Measurements from ENCODE around the gene TEC. TPM values are rescaled to one million over a fixed set of nuclear protein-coding genes. Genes with fewer than 3 reads are reported as not detected.

Gene TEC
- total and polyA plus RNA-seq, 2 experiments from 2014 or later, result 2.9 to 3.0 TPM

GRCh38 chr4:48133669-48134068 is 136.0 kb downstream of the TEC start:
- no peaks in the 10 kb centered on the region; the same call in 1 of the 2 replicates for H3K4me1 ChIP-seq (ENCODE audit: insufficient read depth)
- no peaks in the 10 kb centered on the region for H3F3A ChIP-seq (replicated peaks; ENCODE audit: low read depth)
- H4K20me1 ChIP-seq (replicated peaks; ENCODE audit: insufficient read depth), result no peaks in the 10 kb centered on the region
- H3K9me2 ChIP-seq (ENCODE audit: insufficient read depth), result 0 out of 2 replicates have a peak, but pooled peaks cover 3% of the 10 kb centered on the region
- H3K27me3 ChIP-seq (ENCODE audit: insufficient read depth), result no peaks in the 10 kb centered on the region
- H3K79me2 ChIP-seq (replicated peaks; ENCODE audit: insufficient read depth), result no peaks in the 10 kb centered on the region
- peaks cover 7% of the 10 kb centered on the region for H3K27me3 Mint-ChIP-seq (ENCODE audit: insufficient read depth, low read depth, poor library complexity)
- no peak overlapping the region for H3K27ac Mint-ChIP-seq
- DNase-seq (ENCODE audit: low spot score), result no peak
- no peak overlapping the region for H3K27ac ChIP-seq (ENCODE audit: low read depth)
- H3K4me3 Mint-ChIP-seq, result no peak overlapping the region
- peaks cover 16% of the 10 kb centered on the region for H3K4me1 Mint-ChIP-seq
- H3K4me3 ChIP-seq, result no peak overlapping the region
- H3K9me3 Mint-ChIP-seq, result peaks cover 3% of the 10 kb centered on the region; the same call in 1 of the 3 replicates
- H2AFZ ChIP-seq, result no peak overlapping the region
- peaks cover 3% of the 10 kb centered on the region; the same call in 1 of the 2 replicates for H3K36me3 ChIP-seq (ENCODE audit: insufficient read depth)
- TF ChIP-seq EZH2 (IDR thresholded peaks at IDR 0.05; ENCODE audit: low read depth, unreplicated experiment) (no peak), EZH2phosphoT487 (IDR thresholded peaks at IDR 0.05; ENCODE audit: unreplicated experiment) (no peak), NANOG (IDR thresholded peaks at IDR 0.05; ENCODE audit: borderline replicate concordance) (no peak), JUNB (IDR thresholded peaks at IDR 0.05; ENCODE audit: unreplicated experiment) (no peak), POLR2AphosphoS5 (IDR thresholded peaks at IDR 0.05; ENCODE audit: low read depth) (no peak)
- no peak overlapping the region for H3K4me2 ChIP-seq
- ATAC-seq, result no peak
- peaks cover 19% of the 10 kb centered on the region for H3K36me3 Mint-ChIP-seq (ENCODE audit: low read depth)

GRCh38 chr4:48131736-48132135 is 137.9 kb downstream of the TEC start:
- Mint-ChIP-seq H3K27me3 (ENCODE audit: insufficient read depth, low read depth, poor library complexity) (peaks cover 8% of the 10 kb centered on the region), H3K9me3 (peaks cover 3% of the 10 kb centered on the region; the same call in 1 of the 3 replicates), H3K36me3 (ENCODE audit: low read depth) (peaks cover 15% of the 10 kb centered on the region), H3K27ac (no peak overlapping the region), H3K4me1 (peaks cover 32% of the 10 kb centered on the region), H3K4me3 (no peak overlapping the region)
- Histone ChIP-seq H3K27ac (ENCODE audit: low read depth) (no peak overlapping the region), H3K27me3 (ENCODE audit: insufficient read depth) (no peaks in the 10 kb centered on the region), H3K79me2 (replicated peaks; ENCODE audit: insufficient read depth) (no peaks in the 10 kb centered on the region), H2AFZ (no peak overlapping the region), H3K4me3 (no peak overlapping the region), H3K9me2 (ENCODE audit: insufficient read depth) (no peaks in the 10 kb centered on the region), H3K4me2 (no peak overlapping the region), H4K20me1 (replicated peaks; ENCODE audit: insufficient read depth) (no peaks in the 10 kb centered on the region), H3K36me3 (ENCODE audit: insufficient read depth) (no peaks in the 10 kb centered on the region; the same call in 1 of the 2 replicates), H3K4me1 (ENCODE audit: insufficient read depth) (peaks cover 4% of the 10 kb centered on the region), H3F3A (replicated peaks; ENCODE audit: low read depth) (no peaks in the 10 kb centered on the region)
- no peak for ATAC-seq
- no peak for TF ChIP-seq POLR2AphosphoS5 (IDR thresholded peaks at IDR 0.05; ENCODE audit: low read depth)
- TF ChIP-seq CREB1 (CRISPR knock-in tag; IDR thresholded peaks at IDR 0.05; ENCODE audit: low read depth), result no peak
- no peak for TF ChIP-seq REST (IDR thresholded peaks at IDR 0.05; ENCODE audit: unreplicated experiment)
- DNase-seq (ENCODE audit: low spot score), result no peak

GRCh38 chr4:48130100-48130499 is 139.5 kb downstream of the TEC start:
- H3K4me1 Mint-ChIP-seq, result peaks cover 41% of the 10 kb centered on the region
- H3K4me1 ChIP-seq (ENCODE audit: insufficient read depth), result peaks cover 7% of the 10 kb centered on the region
- H3K4me3 ChIP-seq, result no peak overlapping the region
- H3F3A ChIP-seq (replicated peaks; ENCODE audit: low read depth), result no peaks in the 10 kb centered on the region
- ATAC-seq (no peak), DNase-seq (ENCODE audit: low spot score) (no peak)
- TF ChIP-seq CTCF (conservative IDR thresholded peaks at IDR 0.05; ENCODE audit: low read depth in 2 of 2) (no peak), ZNF331 (CRISPR knock-in tag; IDR thresholded peaks at IDR 0.05; ENCODE audit: low read depth) (no peak), EZH2phosphoT487 (IDR thresholded peaks at IDR 0.05; ENCODE audit: unreplicated experiment) (no peak), STAT1 (IDR thresholded peaks at IDR 0.05; ENCODE audit: unreplicated experiment) (no peak), ZNF114 (CRISPR knock-in tag; IDR thresholded peaks at IDR 0.05) (no peak)
- H3K4me3 Mint-ChIP-seq, result no peak overlapping the region
- no peak overlapping the region for H3K27ac ChIP-seq (ENCODE audit: low read depth)
- no peak overlapping the region for H3K27ac Mint-ChIP-seq
- H3K36me3 ChIP-seq (ENCODE audit: insufficient read depth), result no peaks in the 10 kb centered on the region; the same call in 1 of the 2 replicates
- H2AFZ ChIP-seq, result no peak overlapping the region
- no peaks in the 10 kb centered on the region for H3K9me2 ChIP-seq (ENCODE audit: insufficient read depth)
- H3K79me2 ChIP-seq (replicated peaks; ENCODE audit: insufficient read depth), result no peaks in the 10 kb centered on the region
- H3K27me3 Mint-ChIP-seq (ENCODE audit: insufficient read depth, low read depth, poor library complexity), result peaks cover 9% of the 10 kb centered on the region
- peaks cover 3% of the 10 kb centered on the region; the same call in 1 of the 3 replicates for H3K9me3 Mint-ChIP-seq
- no peaks in the 10 kb centered on the region for H3K27me3 ChIP-seq (ENCODE audit: insufficient read depth)
- H4K20me1 ChIP-seq (replicated peaks; ENCODE audit: insufficient read depth), result no peaks in the 10 kb centered on the region
- H3K36me3 Mint-ChIP-seq (ENCODE audit: low read depth), result peaks cover 7% of the 10 kb centered on the region; the same call in 1 of the 3 replicates
- H3K4me2 ChIP-seq, result no peak overlapping the region
